Liver (tissue), 3 donors: ENCODE data around the gene KLF15.

Experiments
- CTCF ChIP-seq: fragments of 150-350 bp; IDR thresholded peaks from 2 replicates; pipeline ENCODE4 v1.5.1; 2017; ENCODE audit warnings: improper control_type of control experiment, low read depth, low read length; ENCODE audit not compliant: missing input control
- EGR1 ChIP-seq, 2 donors: IDR thresholded peaks; 2 replicates each; pipeline ENCODE4 v1.6.1; 2016 to 2018; ENCODE audit warnings: antibody characterized with exemption in 2 of 2, low read depth in 2 of 2
- FOXA1 ChIP-seq: IDR thresholded peaks from 2 replicates; pipeline ENCODE4 v1.6.1; 2016; ENCODE audit warnings: antibody characterized with exemption
- GABPA ChIP-seq, 2 donors: IDR thresholded peaks in 1 of 2; conservative IDR thresholded peaks in 1 of 2; 2 replicates each; pipeline ENCODE4 v1.6.1; 2016; ENCODE audit warnings: antibody characterized with exemption in 2 of 2, mild to moderate bottlenecking in 1 of 2, moderate library complexity in 1 of 2
- MAX ChIP-seq: IDR thresholded peaks from 2 replicates; pipeline ENCODE4 v1.6.1; 2016; ENCODE audit warnings: antibody characterized with exemption
- NR2F2 ChIP-seq: IDR thresholded peaks from 2 replicates; pipeline ENCODE4 v1.6.1; 2016; ENCODE audit warnings: antibody characterized with exemption
- RAD21 ChIP-seq, 2 donors: IDR thresholded peaks; 2 replicates each; pipeline ENCODE4 v1.6.1; 2016; ENCODE audit warnings: antibody characterized with exemption in 2 of 2, mild to moderate bottlenecking in 2 of 2
- RXRA ChIP-seq, 2 donors: IDR thresholded peaks; 2 replicates each; pipeline ENCODE4 v1.6.1; 2017 to 2018; ENCODE audit warnings: antibody characterized with exemption in 2 of 2, mild to moderate bottlenecking in 1 of 2
- TAF1 ChIP-seq: conservative IDR thresholded peaks from 2 replicates; pipeline ENCODE4 v1.6.1; 2016; ENCODE audit warnings: antibody characterized with exemption, mild to moderate bottlenecking
- ZBTB33 ChIP-seq: IDR thresholded peaks from 2 replicates; pipeline ENCODE4 v1.6.1; 2016; ENCODE audit warnings: antibody characterized with exemption
- donor health status: healthy.
- donor health status: healthy.

DNA sequence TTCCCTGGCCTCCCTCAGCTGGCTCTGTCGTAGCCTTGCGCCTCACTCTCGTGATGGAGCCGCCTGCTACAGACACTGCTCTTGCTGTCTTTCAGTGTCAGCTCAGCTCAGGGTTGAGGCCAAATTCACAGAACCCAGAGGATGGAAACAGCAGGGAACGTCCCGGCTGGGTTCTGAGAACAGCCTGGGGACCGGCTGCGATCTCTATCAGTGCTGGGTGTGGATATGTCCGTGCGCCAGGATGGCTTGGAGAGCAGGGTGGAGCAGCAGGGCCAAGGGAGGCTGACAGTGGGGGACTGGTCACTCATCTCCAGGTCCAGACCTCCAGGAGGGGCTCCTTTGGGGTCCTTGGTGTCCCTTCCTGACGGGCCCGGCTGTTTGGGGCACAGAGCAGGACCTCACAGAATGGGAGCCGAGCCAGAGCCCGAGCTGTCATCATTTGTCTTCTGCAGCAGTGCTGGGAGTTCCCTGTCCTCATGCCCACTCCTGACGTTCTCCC, 18.4 kb downstream of the KLF15 start:
- TF ChIP-seq CTCF (no peak), RXRA (IDR thresholded peaks at IDR 0.05) (no peak), FOXA1 (no peak), ZBTB33 (no peak), NR2F2 (no peak), RAD21 (IDR thresholded peaks at IDR 0.05) (no peak), EGR1 (IDR thresholded peaks at IDR 0.05; ENCODE audit: low read depth in 2 of 2) (no peak), MAX (no peak), TAF1 (no peak), GABPA (IDR thresholded peaks at IDR 0.05 in 1 of 2, conservative IDR thresholded peaks at IDR 0.05 in 1 of 2) (no peak)
